ENCODE results near the gene CDT1.

DNA sequence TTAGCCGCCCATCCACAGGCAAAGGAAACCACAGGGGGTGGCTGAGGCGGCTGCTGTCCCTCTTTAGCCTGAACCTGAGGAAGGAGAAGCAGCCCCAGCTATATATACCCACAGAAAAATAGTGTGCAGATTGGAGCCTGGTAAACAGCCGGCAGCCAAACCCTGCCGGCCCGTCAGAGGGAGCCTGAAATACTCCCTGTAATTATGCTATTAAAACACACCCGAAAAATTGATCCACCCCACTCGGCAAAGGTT, 25.4 kb upstream of the CDT1 start:
- TF ChIP-seq, protein P1, sequence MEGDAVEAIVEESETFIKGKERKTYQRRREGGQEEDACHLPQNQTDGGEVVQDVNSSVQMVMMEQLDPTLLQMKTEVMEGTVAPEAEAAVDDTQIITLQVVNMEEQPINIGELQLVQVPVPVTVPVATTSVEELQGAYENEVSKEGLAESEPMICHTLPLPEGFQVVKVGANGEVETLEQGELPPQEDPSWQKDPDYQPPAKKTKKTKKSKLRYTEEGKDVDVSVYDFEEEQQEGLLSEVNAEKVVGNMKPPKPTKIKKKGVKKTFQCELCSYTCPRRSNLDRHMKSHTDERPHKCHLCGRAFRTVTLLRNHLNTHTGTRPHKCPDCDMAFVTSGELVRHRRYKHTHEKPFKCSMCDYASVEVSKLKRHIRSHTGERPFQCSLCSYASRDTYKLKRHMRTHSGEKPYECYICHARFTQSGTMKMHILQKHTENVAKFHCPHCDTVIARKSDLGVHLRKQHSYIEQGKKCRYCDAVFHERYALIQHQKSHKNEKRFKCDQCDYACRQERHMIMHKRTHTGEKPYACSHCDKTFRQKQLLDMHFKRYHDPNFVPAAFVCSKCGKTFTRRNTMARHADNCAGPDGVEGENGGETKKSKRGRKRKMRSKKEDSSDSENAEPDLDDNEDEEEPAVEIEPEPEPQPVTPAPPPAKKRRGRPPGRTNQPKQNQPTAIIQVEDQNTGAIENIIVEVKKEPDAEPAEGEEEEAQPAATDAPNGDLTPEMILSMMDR (IDR thresholded peaks at IDR 0.05 in 4 of 5, conservative IDR thresholded peaks at IDR 0.05 in 1 of 5) = no peak
- no peak for TF ChIP-seq POLR2A (IDR thresholded peaks at IDR 0.05)
